ENCODE data around the gene RAD51B.

The RAD51B gene

DNA sequence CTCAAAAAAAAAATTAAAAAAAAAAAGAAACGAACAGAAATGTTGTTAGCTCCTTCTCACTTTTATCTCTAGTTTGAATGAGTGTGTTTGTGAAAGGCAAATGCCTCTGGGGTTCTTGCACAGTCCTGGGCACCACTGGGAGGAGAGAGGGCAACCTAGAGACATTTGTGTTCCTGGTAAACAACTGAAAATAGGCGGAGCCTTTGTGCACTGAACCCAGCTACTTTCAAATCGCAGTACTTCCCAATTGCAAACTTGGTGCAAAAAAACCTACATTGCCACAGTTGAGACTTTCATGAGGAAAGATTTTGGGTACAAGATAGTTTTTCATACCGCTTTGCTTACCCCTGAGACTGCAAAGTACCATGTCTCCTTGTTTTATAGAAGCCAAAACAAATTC lies 543.3 kb downstream of the RAD51B start:
- Histone ChIP-seq H3K79me2 (ENCODE audit: control insufficient read depth, insufficient read depth, low read length) (no peaks in the 10 kb centered on the region), H3K36me3 (ENCODE audit: control insufficient read depth, insufficient read depth, low read length) (no peaks in the 10 kb centered on the region), H3K9ac (ENCODE audit: low read length) (no peak overlapping the region), H2BK15ac (replicated peaks; ENCODE audit: low read depth) (no peak overlapping the region), H2BK120ac (ENCODE audit: low read depth, low read length) (no peak overlapping the region), H4K8ac (ENCODE audit: low read depth, low read length) (no peak overlapping the region), H3K4me2 (ENCODE audit: low read length) (no peak overlapping the region), H3K18ac (ENCODE audit: low read length) (no peak overlapping the region), H2BK5ac (ENCODE audit: low read length) (no peak overlapping the region), H3K4ac (ENCODE audit: low read depth, low read length) (no peak overlapping the region), H3K56ac (ENCODE audit: low read length) (no peak overlapping the region), H3K4me3 (ENCODE audit: low read length) (no peak overlapping the region), H3K23ac (ENCODE audit: low read length) (no peak overlapping the region), H3K4me1 (ENCODE audit: control insufficient read depth, low read depth, low read length) (no peaks in the 10 kb centered on the region), H3K27ac (ENCODE audit: low read depth, low read length) (no peak overlapping the region), H2AK5ac (ENCODE audit: low read length) (no peak overlapping the region), H4K5ac (ENCODE audit: low read length) (no peak overlapping the region), H3K79me1 (ENCODE audit: low read length) (no peaks in the 10 kb centered on the region), H3K27me3 (ENCODE audit: insufficient read depth, low read length, poor library complexity) (no peaks in the 10 kb centered on the region)
- WGBS (ENCODE audit: extremely low coverage, insufficient coverage, low lambda C conversion rate): no CpG with 5 or more reads among the region's 4 CpGs
- DNase-seq: no peak

GRCh38 chr14:68363466-68363842 lies 543.9 kb downstream of the RAD51B start:
- Histone ChIP-seq H3K4ac (ENCODE audit: low read depth, low read length) (peak overlapping the region; percentile 19), H3K27ac (ENCODE audit: low read depth, low read length) (peak overlapping the region; percentile 82), H3K4me2 (ENCODE audit: low read length) (peak overlapping the region; percentile 82), H3K27me3 (ENCODE audit: insufficient read depth, low read length, poor library complexity) (no peaks in the 10 kb centered on the region), H3K56ac (ENCODE audit: low read length) (peak overlapping the region; percentile 90), H4K8ac (ENCODE audit: low read depth, low read length) (no peak overlapping the region), H2BK5ac (ENCODE audit: low read length) (peak overlapping the region; percentile 88), H3K23ac (ENCODE audit: low read length) (peak overlapping the region; percentile 2), H3K18ac (ENCODE audit: low read length) (peak overlapping the region; percentile 51), H4K5ac (ENCODE audit: low read length) (peak overlapping the region; percentile 76), H3K79me1 (ENCODE audit: low read length) (no peaks in the 10 kb centered on the region), H2BK15ac (replicated peaks; ENCODE audit: low read depth) (no peak overlapping the region), H3K79me2 (ENCODE audit: control insufficient read depth, insufficient read depth, low read length) (no peaks in the 10 kb centered on the region), H2BK120ac (ENCODE audit: low read depth, low read length) (no peak overlapping the region), H3K4me1 (ENCODE audit: control insufficient read depth, low read depth, low read length) (no peaks in the 10 kb centered on the region), H3K9ac (ENCODE audit: low read length) (peak overlapping the region; percentile 76), H2AK5ac (ENCODE audit: low read length) (no peak overlapping the region), H3K36me3 (ENCODE audit: control insufficient read depth, insufficient read depth, low read length) (no peaks in the 10 kb centered on the region), H3K4me3 (ENCODE audit: low read length) (peak overlapping the region; percentile 1)
- WGBS (ENCODE audit: extremely low coverage, insufficient coverage, low lambda C conversion rate): no CpG with 5 or more reads among the region's 11 CpGs
- peak; percentile 84 for DNase-seq

DNA sequence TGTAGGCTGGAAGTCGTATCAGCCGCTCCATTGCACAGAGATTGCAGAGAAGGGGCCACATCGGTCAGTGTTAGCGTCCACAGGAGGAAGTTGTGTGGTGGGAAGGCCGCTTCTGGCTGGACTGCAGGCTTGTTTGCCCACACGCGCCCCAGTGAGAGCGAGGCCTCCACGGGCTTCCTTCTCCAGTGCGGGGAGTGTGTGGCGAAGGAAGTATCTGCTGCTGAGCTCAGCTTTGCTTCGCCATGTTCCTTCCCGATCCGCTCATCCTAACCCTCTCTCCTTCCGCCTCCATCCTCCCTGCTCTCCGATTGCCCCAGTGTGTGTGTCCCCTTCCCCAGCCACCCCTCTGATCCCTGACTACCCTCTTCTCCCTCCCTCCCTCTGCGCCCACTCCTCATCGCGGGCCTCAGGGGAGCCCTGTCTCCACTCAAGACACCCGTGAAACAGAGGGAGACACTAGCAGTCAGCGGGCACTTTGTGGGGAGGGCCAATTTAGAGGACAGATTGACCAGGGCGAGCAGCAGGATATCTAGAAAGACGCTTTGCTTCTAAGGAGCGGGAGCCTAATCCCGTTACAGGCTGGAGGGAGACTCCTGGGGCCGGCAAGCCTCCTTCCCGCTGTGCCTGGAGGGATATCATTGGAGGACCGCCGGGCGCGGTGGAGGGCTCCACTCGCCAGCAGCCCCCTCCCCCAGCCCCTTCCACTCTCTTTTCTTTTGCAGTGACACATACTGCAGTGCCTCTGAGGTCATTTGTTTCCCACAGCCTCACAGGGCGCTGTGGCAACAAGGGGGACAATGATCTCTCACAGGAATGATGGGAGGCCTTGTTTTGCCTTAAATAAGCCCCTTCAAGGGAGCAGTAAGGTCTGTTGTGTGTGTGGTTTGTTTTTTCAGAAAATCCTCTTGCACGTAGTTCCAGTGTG lies 544.5 kb downstream of the RAD51B start:
- peak overlapping the region; percentile 82 for H3K4me2 ChIP-seq (ENCODE audit: low read length)
- no peaks in the 10 kb centered on the region for H3K4me1 ChIP-seq (ENCODE audit: control insufficient read depth, low read depth, low read length)
- H3K18ac ChIP-seq (ENCODE audit: low read length): peak overlapping the region; percentile 51
- H3K4me3 ChIP-seq (ENCODE audit: low read length): peak overlapping the region; percentile 9
- no peaks in the 10 kb centered on the region for H3K27me3 ChIP-seq (ENCODE audit: insufficient read depth, low read length, poor library complexity)
- no peak overlapping the region for H2AK5ac ChIP-seq (ENCODE audit: low read length)
- H3K4ac ChIP-seq (ENCODE audit: low read depth, low read length): peak overlapping the region; percentile 19
- no peak overlapping the region for H4K8ac ChIP-seq (ENCODE audit: low read depth, low read length)
- peak overlapping the region; percentile 76 for H3K9ac ChIP-seq (ENCODE audit: low read length)
- no peaks in the 10 kb centered on the region for H3K36me3 ChIP-seq (ENCODE audit: control insufficient read depth, insufficient read depth, low read length)
- no peaks in the 10 kb centered on the region for H3K79me1 ChIP-seq (ENCODE audit: low read length)
- peak overlapping the region; percentile 2 for H3K23ac ChIP-seq (ENCODE audit: low read length)
- peak overlapping the region; percentile 88 for H2BK5ac ChIP-seq (ENCODE audit: low read length)
- peak overlapping the region; percentile 76 for H4K5ac ChIP-seq (ENCODE audit: low read length)
- no CpG with 5 or more reads among the region's 34 CpGs for WGBS (ENCODE audit: extremely low coverage, insufficient coverage, low lambda C conversion rate)
- H3K56ac ChIP-seq (ENCODE audit: low read length): peak overlapping the region; percentile 90
- H3K79me2 ChIP-seq (ENCODE audit: control insufficient read depth, insufficient read depth, low read length): no peaks in the 10 kb centered on the region
- H3K27ac ChIP-seq (ENCODE audit: low read depth, low read length): peak overlapping the region; percentile 82
- peak; percentile 97 for DNase-seq
- H2BK120ac ChIP-seq (ENCODE audit: low read depth, low read length): no peak overlapping the region
- H2BK15ac ChIP-seq (replicated peaks; ENCODE audit: low read depth): no peak overlapping the region

GRCh38 chr14:68364792-68365192 lies 545.2 kb downstream of the RAD51B start:
- no peak overlapping the region for H2BK15ac ChIP-seq (replicated peaks; ENCODE audit: low read depth)
- H3K4ac ChIP-seq (ENCODE audit: low read depth, low read length): peak overlapping the region; percentile 48
- H3K56ac ChIP-seq (ENCODE audit: low read length): peak overlapping the region; percentile 43
- H3K23ac ChIP-seq (ENCODE audit: low read length): no peak overlapping the region
- no peak overlapping the region for H2BK120ac ChIP-seq (ENCODE audit: low read depth, low read length)
- H3K79me2 ChIP-seq (ENCODE audit: control insufficient read depth, insufficient read depth, low read length): no peaks in the 10 kb centered on the region
- H4K5ac ChIP-seq (ENCODE audit: low read length): no peak overlapping the region
- H3K4me3 ChIP-seq (ENCODE audit: low read length): no peak overlapping the region
- WGBS (ENCODE audit: extremely low coverage, insufficient coverage, low lambda C conversion rate): no CpG with 5 or more reads among the region's 6 CpGs
- no peaks in the 10 kb centered on the region for H3K27me3 ChIP-seq (ENCODE audit: insufficient read depth, low read length, poor library complexity)
- no peak overlapping the region for H4K8ac ChIP-seq (ENCODE audit: low read depth, low read length)
- no peak overlapping the region for H3K4me2 ChIP-seq (ENCODE audit: low read length)
- no peak overlapping the region for H2AK5ac ChIP-seq (ENCODE audit: low read length)
- peak overlapping the region; percentile 20 for H3K18ac ChIP-seq (ENCODE audit: low read length)
- H3K36me3 ChIP-seq (ENCODE audit: control insufficient read depth, insufficient read depth, low read length): no peaks in the 10 kb centered on the region
- no peak overlapping the region for H2BK5ac ChIP-seq (ENCODE audit: low read length)
- DNase-seq: peak; percentile 70
- no peaks in the 10 kb centered on the region for H3K79me1 ChIP-seq (ENCODE audit: low read length)
- H3K4me1 ChIP-seq (ENCODE audit: control insufficient read depth, low read depth, low read length): no peaks in the 10 kb centered on the region
- peak overlapping the region; percentile 13 for H3K27ac ChIP-seq (ENCODE audit: low read depth, low read length)
- no peak overlapping the region for H3K9ac ChIP-seq (ENCODE audit: low read length)

DNA sequence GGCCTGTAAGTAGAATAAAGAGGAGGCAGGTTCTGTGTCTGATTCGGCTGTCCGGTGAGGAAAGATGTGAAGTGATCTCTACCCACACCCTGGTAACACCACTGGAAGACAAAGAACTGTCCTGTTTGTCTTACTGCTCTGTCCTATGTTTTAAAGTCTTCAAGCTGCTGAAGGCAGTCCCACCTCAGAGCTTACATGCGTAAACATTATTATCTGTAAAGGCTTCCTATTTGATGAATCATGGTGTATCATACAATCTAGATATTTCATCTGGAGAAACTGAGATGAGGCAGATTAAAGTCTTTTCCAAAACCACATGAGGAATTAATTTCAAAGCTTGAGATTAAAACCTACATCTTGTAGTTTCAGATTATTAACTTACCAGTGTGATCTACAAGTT lies 545.6 kb downstream of the RAD51B start:
- Histone ChIP-seq H3K4me3 (ENCODE audit: low read length) (no peak overlapping the region), H2BK120ac (ENCODE audit: low read depth, low read length) (no peak overlapping the region), H3K9ac (ENCODE audit: low read length) (no peak overlapping the region), H3K4me1 (ENCODE audit: control insufficient read depth, low read depth, low read length) (no peaks in the 10 kb centered on the region), H3K23ac (ENCODE audit: low read length) (no peak overlapping the region), H4K5ac (ENCODE audit: low read length) (no peak overlapping the region), H3K36me3 (ENCODE audit: control insufficient read depth, insufficient read depth, low read length) (no peaks in the 10 kb centered on the region), H2AK5ac (ENCODE audit: low read length) (no peak overlapping the region), H2BK15ac (replicated peaks; ENCODE audit: low read depth) (no peak overlapping the region), H3K18ac (ENCODE audit: low read length) (peak overlapping the region; percentile 20), H3K79me1 (ENCODE audit: low read length) (no peaks in the 10 kb centered on the region), H3K27ac (ENCODE audit: low read depth, low read length) (no peak overlapping the region), H4K8ac (ENCODE audit: low read depth, low read length) (no peak overlapping the region), H2BK5ac (ENCODE audit: low read length) (no peak overlapping the region), H3K79me2 (ENCODE audit: control insufficient read depth, insufficient read depth, low read length) (no peaks in the 10 kb centered on the region), H3K27me3 (ENCODE audit: insufficient read depth, low read length, poor library complexity) (no peaks in the 10 kb centered on the region), H3K4ac (ENCODE audit: low read depth, low read length) (peak overlapping the region; percentile 48), H3K56ac (ENCODE audit: low read length) (no peak overlapping the region), H3K4me2 (ENCODE audit: low read length) (no peak overlapping the region)
- no CpG with 5 or more reads among the region's 3 CpGs for WGBS (ENCODE audit: extremely low coverage, insufficient coverage, low lambda C conversion rate)
- no peak for DNase-seq
